ENCODE results near the gene SEMA5A.

- TF ChIP-seq CTCF (IDR thresholded peaks at IDR 0.05) (no peak), SP1 (CRISPR knock-in tag; conservative IDR thresholded peaks at IDR 0.05) (no peak), JUN (CRISPR knock-in tag; IDR thresholded peaks at IDR 0.05) (no peak)
These were observed 440.0 kb downstream of the SEMA5A start for GRCh38 chr5:9105851-9106250.

Data from WTC11 (cell line).